HG03159 (cell line): ENCODE results near the gene TRAF3.

Experiments
- ATAC-seq: cut with Tn5 transposase; IDR thresholded peaks from one replicate; pipeline ENCODE4 v1.9.1; 2021; ENCODE audit warnings: mild to moderate bottlenecking, moderate library complexity; ENCODE audit not compliant: unreplicated experiment

The TRAF3 gene

GRCh38 chr14:102931580-102932285 lies 154.5 kb downstream of the TRAF3 start:
- ATAC-seq = no peak

- ATAC-seq = no peak
Observed at GRCh38 chr14:102932484-102933248, 155.4 kb downstream of the TRAF3 start.

- no peak for ATAC-seq
Observed at GRCh38 chr14:102933618-102934231, 156.5 kb downstream of the TRAF3 start.

- ATAC-seq = no peak
Observed at GRCh38 chr14:102935756-102936155, 158.5 kb downstream of the TRAF3 start.

GRCh38 chr14:102937331-102938175 lies 160.3 kb downstream of the TRAF3 start:
- no peak for ATAC-seq

- no peak for ATAC-seq
Observed at GRCh38 chr14:102938191-102938590, 160.9 kb downstream of the TRAF3 start.

GRCh38 chr14:102939329-102939728 lies 162.1 kb downstream of the TRAF3 start:
- ATAC-seq = no peak

GRCh38 chr14:102939820-102940561 lies 162.7 kb downstream of the TRAF3 start:
- no peak for ATAC-seq

GRCh38 chr14:102940729-102941362 lies 163.6 kb downstream of the TRAF3 start:
- ATAC-seq = no peak

GRCh38 chr14:102941419-102942011 lies 164.3 kb downstream of the TRAF3 start:
- ATAC-seq = no peak

GRCh38 chr14:102942069-102942468 lies 164.8 kb downstream of the TRAF3 start:
- no peak for ATAC-seq

- no peak for ATAC-seq
Observed at GRCh38 chr14:102943454-102943853, 166.2 kb downstream of the TRAF3 start.

- ATAC-seq = no peak
Observed at GRCh38 chr14:102943979-102944378, 166.7 kb downstream of the TRAF3 start.

- no peak for ATAC-seq
Observed at GRCh38 chr14:102944448-102945330, 167.4 kb downstream of the TRAF3 start.

GRCh38 chr14:102945346-102946130 lies 168.3 kb downstream of the TRAF3 start:
- ATAC-seq = no peak

GRCh38 chr14:102947321-102948103 lies 170.3 kb downstream of the TRAF3 start:
- ATAC-seq = no peak

GRCh38 chr14:102948698-102949061 lies 171.4 kb downstream of the TRAF3 start:
- ATAC-seq = no peak
